HepG2 (cell line): ENCODE measurements around the gene NAP1L4. TPM values are rescaled to one million over a fixed set of nuclear protein-coding genes. Genes with fewer than 3 reads are reported as not detected.

Experiments used
- ATAC-seq: fragments of 200-7000 bp; cut with Tn5 transposase; 3 replicates; pipeline ENCODE4 v1.9.1; 2020; ENCODE audit warnings: mild to moderate bottlenecking, moderate library complexity
- BruUV-seq: library from RNA; stranded (reverse); fragments of 400-500 nt; replicated peaks from 2 replicates; lab custom pipeline; 2021; lab: Mats Ljungman, UMichigan
- CTCF ChIA-PET: fragments of 300-600 bp; formaldehyde crosslinking; extraction: SDS; loops from one replicate; lab custom pipeline; 2021; ENCODE audit warnings: low total read pairs, inconsistent platforms, low intra/inter-chr PET ratio; lab: Yijun Ruan, JAX
- POLR2A ChIA-PET: fragments of 350-600 bp; sonication (Branson Sonifier 250); formaldehyde crosslinking; loops from one replicate; lab custom pipeline; 2020; ENCODE audit warnings: antibody characterized with exemption, inconsistent platforms; lab: Yijun Ruan, JAX
- DNase-seq: peaks from one replicate; pipeline ENCODE4 v3.0.0-alpha.2; 2015; ENCODE audit warnings: low spot score
- FAIRE-seq: peaks from 3 replicates; lab custom pipeline; 2011; peaks lifted over from hg19 to GRCh38; lab: Jason Lieb, UNC
- H2AFZ ChIP-seq: one replicate; pipeline ENCODE4 v1.6.1; 2011; ENCODE audit warnings: low read length, inconsistent platforms
- H3K27ac ChIP-seq: fragments of 300-600 bp; 3 replicates; pipeline ENCODE4 v1.8.0; 2011; ENCODE audit warnings: mixed run types, mild to moderate bottlenecking, mixed read lengths, low read length, inconsistent platforms; ENCODE audit not compliant: insufficient read depth; ENCODE audit errors: extremely low read length
- H3K27me3 ChIP-seq, 2 experiments: fragments of 200-600 bp in 1 of 2; 2 replicates in 1 of 2; 3 replicates in 1 of 2; pipeline versions ENCODE4 v1.6.0 to v1.8.0; 2011; ENCODE audit warnings: low read length in 2 of 2, mild to moderate bottlenecking in 2 of 2, moderate library complexity in 2 of 2, inconsistent platforms in 1 of 2; ENCODE audit not compliant: insufficient read depth in 2 of 2, control insufficient read depth in 1 of 2
- H3K36me3 ChIP-seq, 2 experiments: fragments of 200-600 bp in 1 of 2; replicated peaks in 1 of 2; 2 replicates in 1 of 2; 3 replicates in 1 of 2; pipeline versions ENCODE4 v1.5.1 to v1.8.0; 2011; ENCODE audit warnings: low read length in 2 of 2, inconsistent platforms in 1 of 2; ENCODE audit not compliant: insufficient read depth in 2 of 2, control insufficient read depth in 1 of 2
- H3K4me1 ChIP-seq: 2 replicates; pipeline ENCODE4 v1.5.1; 2012; ENCODE audit warnings: low read length, inconsistent platforms; ENCODE audit not compliant: insufficient read depth
- H3K4me2 ChIP-seq: 2 replicates; pipeline ENCODE4 v1.6.0; 2011; ENCODE audit warnings: low read depth, low read length, inconsistent platforms
- H3K4me3 ChIP-seq, 3 experiments: fragments of 200-600 bp in 1 of 3; sonication (generic), shearing (Covaris generic) in 1 of 3; replicated peaks in 1 of 3; 2 replicates each; pipeline ENCODE4 v1.5.1; 2011 to 2016; ENCODE audit warnings: low read length in 3 of 3, inconsistent platforms in 2 of 3, low read depth in 2 of 3, mild to moderate bottlenecking in 2 of 3, control low read depth in 1 of 3, mixed read lengths in 1 of 3; ENCODE audit not compliant: insufficient read depth in 1 of 3
- H3K79me2 ChIP-seq: one replicate; pipeline ENCODE4 v1.6.1; 2011; ENCODE audit warnings: low read length, inconsistent platforms; ENCODE audit not compliant: insufficient read depth
- H3K9ac ChIP-seq: 2 replicates; pipeline ENCODE4 v1.6.0; 2011; ENCODE audit warnings: mild to moderate bottlenecking, low read depth, low read length, inconsistent platforms; ENCODE audit not compliant: insufficient read depth
- H3K9me3 ChIP-seq: 2 replicates; pipeline ENCODE4 v1.5.1; 2012; ENCODE audit warnings: mild to moderate bottlenecking, low read length
- H4K20me1 ChIP-seq: 2 replicates; pipeline ENCODE4 v1.6.0; 2011; ENCODE audit warnings: inconsistent platforms, mild to moderate bottlenecking, low read length, moderate library complexity; ENCODE audit not compliant: insufficient read depth
- EHMT2 ChIP-seq: fragments of 200-600 bp; sonication (generic); IDR thresholded peaks from 2 replicates; pipeline ENCODE4 v1.7.0; 2017; ENCODE audit warnings: antibody characterized with exemption, low read depth, low read length, borderline replicate concordance
- FOXA3 ChIP-seq: IDR thresholded peaks from 2 replicates; pipeline ENCODE4 v1.6.1; 2016; ENCODE audit warnings: missing genetic modification reagents, missing compliant biosample characterization
- HIC2 ChIP-seq: sonication (generic); formaldehyde crosslinking; IDR thresholded peaks from 2 replicates; pipeline ENCODE4 v1.9.0; 2022; ENCODE audit warnings: low read depth, missing genetic modification reagents
- HNF4A ChIP-seq: sonication (generic); formaldehyde crosslinking; IDR thresholded peaks from 2 replicates; pipeline ENCODE4 v1.4.0; 2020; ENCODE audit warnings: missing genetic modification reagents
- HNRNPL ChIP-seq: fragments of 200-400 bp; formaldehyde crosslinking; IDR thresholded peaks from 2 replicates; pipeline ENCODE4 v1.6.1; 2017; ENCODE audit warnings: mild to moderate bottlenecking, low read depth, low read length
- KAT7 ChIP-seq: IDR thresholded peaks from 2 replicates; pipeline ENCODE4 v1.6.1; 2018; ENCODE audit warnings: borderline replicate concordance, missing compliant biosample characterization
- KDM3A ChIP-seq: IDR thresholded peaks from 2 replicates; pipeline ENCODE4 v1.6.1; 2018; ENCODE audit warnings: low read depth, missing compliant biosample characterization
- POLR2AphosphoS5 ChIP-seq: IDR thresholded peaks from 2 replicates; pipeline ENCODE4 v1.6.1; 2012; ENCODE audit warnings: low read depth, low read length
- RBFOX2 ChIP-seq: fragments of 200-400 bp; formaldehyde crosslinking; IDR thresholded peaks from 2 replicates; pipeline ENCODE4 v1.6.1; 2017; ENCODE audit warnings: low read depth, mild to moderate bottlenecking, low read length
- ZBTB33 ChIP-seq: sonication (generic); formaldehyde crosslinking; IDR thresholded peaks from 2 replicates; pipeline ENCODE4 v1.4.0; 2020; ENCODE audit warnings: missing genetic modification reagents
- ZFP37 ChIP-seq: sonication (generic); formaldehyde crosslinking; IDR thresholded peaks from 2 replicates; pipeline ENCODE4 v1.4.0; 2020; ENCODE audit warnings: missing genetic modification reagents, borderline replicate concordance
- ZMAT3 ChIP-seq: sonication (generic); formaldehyde crosslinking; conservative IDR thresholded peaks from 2 replicates; pipeline ENCODE4 v1.7.0; 2021; ENCODE audit warnings: missing genetic modification reagents
- ZNF296 ChIP-seq: sonication (generic); formaldehyde crosslinking; conservative IDR thresholded peaks from 2 replicates; pipeline ENCODE4 v1.5.0; 2020; ENCODE audit warnings: mild to moderate bottlenecking, missing genetic modification reagents
- WGBS: methylation state at CpG from one replicate; pipeline ENCODE4 v1.1.6; 2017; ENCODE audit warnings: low lambda C conversion rate; 5-methylcytosine and 5-hydroxymethylcytosine counted together
- in situ Hi-C: cut with HindIII; loops from 2 replicates; pipeline ENCODE4 v1.10.0; 2017; ENCODE audit warnings: low pct_unique_long_range_greater_than_20kb; ENCODE audit not compliant: extremely low pct_ligation_motif_present
- intact Hi-C: fragments of 100-400 bp; cut with micrococcal nuclease; formaldehyde crosslinking; loops from one replicate; pipeline ENCODE4 v1.10.0; 2022; ENCODE audit not compliant: unreplicated experiment
- polyA plus RNA-seq, 8 experiments: library from polyadenylated mRNA; depleted of rRNA in 3 of 8; stranded (reverse) in 7 of 8; unstranded in 1 of 8; fragments of >200 nt; fragmentation: Illumina TruSeq in 4 of 8; extraction: Trizol in 4 of 8; gene quantifications; 2 replicates each; pipeline versions ENCODE4 v1.2.1 to v1.2.3, GENCODE V29; 2011 to 2016; ENCODE audit warnings: low read depth in 4 of 8, missing spikeins in 1 of 8, mixed read lengths in 1 of 8; ENCODE audit not compliant: insufficient read depth in 1 of 8
- total RNA-seq, 5 experiments: library from RNA; depleted of rRNA; stranded (reverse); fragments of >200 nt; fragmentation: Illumina TruSeq; extraction: Trizol; gene quantifications; 2 replicates each; pipeline ENCODE4 v1.2.3, GENCODE V29; 2016; ENCODE audit warnings: low read depth in 1 of 5

The NAP1L4 gene
- total and polyA plus RNA-seq, 2 of the 13 experiments (the other 11 are each of a cell fraction or from before 2014, with no cell fraction given), result 64.0 to 186 TPM

- no peaks in the 10 kb centered on the region for H3K9me3 ChIP-seq
- peaks cover 16% of the 10 kb centered on the region for H3K4me1 ChIP-seq
- in situ Hi-C loops, result no loop called here
- no peak overlapping the region for H2AFZ ChIP-seq
- H3K79me2 ChIP-seq, result no peaks in the 10 kb centered on the region
- ATAC-seq (no peak), FAIRE-seq (no peak)
- H3K27ac ChIP-seq, result no peak overlapping the region
- H3K4me3 ChIP-seq, result no peak overlapping the region
- ChIA-PET CTCF (no interaction called here), POLR2A (no interaction called here)
- whole genome bisulfite sequencing, result 100% methylated on average over 3 of the region's 20 CpGs
- H3K36me3 ChIP-seq, result no peaks in the 10 kb centered on the region
- no peaks in the 10 kb centered on the region for H3K27me3 ChIP-seq
- TF ChIP-seq KAT7 (CRISPR knock-in tag) (no peak), ZFP37 (CRISPR knock-in tag) (no peak), EHMT2 (no peak), ZNF296 (CRISPR knock-in tag) (no peak), HNRNPL (0 out of 2 replicates have a peak, but pooled peaks have one; percentile 45), POLR2AphosphoS5 (no peak), HNF4A (CRISPR knock-in tag) (0 out of 2 replicates have a peak, but pooled peaks have one; percentile 9), ZMAT3 (no peak), HIC2 (CRISPR knock-in tag) (peak; percentile 40; the same call in 1 of the 2 replicates), RBFOX2 (0 out of 2 replicates have a peak, but pooled peaks have one; percentile 18), FOXA3 (CRISPR knock-in tag) (no peak), KDM3A (CRISPR knock-in tag) (no peak), ZBTB33 (CRISPR knock-in tag) (peak; percentile 94)
- TF ChIP-seq, all 625 proteins: peak for 5
- intact Hi-C loops, result no loop called here
- BruUV-seq, result no TSS peak
- H4K20me1 ChIP-seq, result no peaks in the 10 kb centered on the region
- DNase-seq, result no peak
- no peak overlapping the region for H3K4me2 ChIP-seq
- H3K9ac ChIP-seq, result no peak overlapping the region
These were observed 75.8 kb downstream of the NAP1L4 start for GRCh38 chr11:2916114-2916891.
